GM19455 (cell line): Measurements from ENCODE around the gene NCAN.
A peak's percentile ranks its signal among the peaks of the same experiment; 100 is the strongest.
"Not testable (repeated sequence)": the region's sequence is repeated elsewhere in the genome, so short reads cannot be mapped to it uniquely, and the experiment has no call there.

Experiments
- ATAC-seq: cut with Tn5 transposase; IDR thresholded peaks from one replicate; pipeline ENCODE4 v1.9.1; 2021; ENCODE audit not compliant: unreplicated experiment

NCAN gene

DNA sequence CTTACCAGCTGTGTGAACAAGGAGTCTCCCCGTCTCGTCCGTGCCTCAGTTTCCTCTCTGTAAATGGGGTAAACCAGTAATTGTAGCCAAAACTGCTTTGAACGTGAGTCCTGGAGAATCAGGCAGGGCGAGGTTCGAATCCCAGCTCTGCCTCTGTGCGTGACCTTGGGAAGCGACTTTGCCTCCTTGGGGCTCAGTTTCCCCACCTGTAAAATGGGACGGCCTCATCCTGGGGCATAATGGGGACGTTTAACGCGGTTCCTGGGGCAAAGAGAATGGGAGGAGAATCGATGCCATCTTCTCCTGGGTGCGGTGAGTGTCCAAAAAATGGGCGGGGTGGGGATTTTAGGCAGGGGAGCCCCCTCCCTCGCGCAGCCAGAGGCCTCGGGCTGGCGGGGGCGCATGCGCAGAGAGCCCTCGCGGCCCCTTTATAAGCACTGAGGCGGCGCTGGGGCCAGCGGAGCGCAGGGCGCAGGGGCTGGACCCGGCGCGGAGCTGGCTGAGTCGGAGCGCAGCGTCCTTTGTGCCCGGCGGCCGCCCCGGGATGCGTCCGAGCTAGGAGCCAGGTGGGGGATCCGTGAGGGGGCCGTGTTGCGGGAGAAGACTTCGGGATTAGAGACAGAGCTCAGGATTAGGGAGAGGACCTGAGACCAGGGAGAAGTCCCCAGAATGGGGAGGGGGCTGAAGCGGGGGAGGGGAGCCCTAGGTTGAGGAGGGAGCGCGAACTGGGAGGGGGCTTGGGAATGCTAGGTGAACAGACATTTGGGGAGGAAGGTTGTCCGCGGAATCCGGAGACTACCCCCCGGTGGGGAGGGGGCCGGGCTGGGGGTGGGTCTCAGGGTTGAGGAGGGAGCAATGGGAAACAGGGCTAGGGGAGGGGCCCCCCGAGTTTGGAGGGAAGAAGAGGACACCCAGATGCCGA, at the start of gene NCAN:
Gene NCAN, plus strand, starts transcription at position 460 of the 922 bp plus-strand sequence. CDS start 4,996 bp downstream, outside the sequence.
- ATAC-seq = no peak

DNA sequence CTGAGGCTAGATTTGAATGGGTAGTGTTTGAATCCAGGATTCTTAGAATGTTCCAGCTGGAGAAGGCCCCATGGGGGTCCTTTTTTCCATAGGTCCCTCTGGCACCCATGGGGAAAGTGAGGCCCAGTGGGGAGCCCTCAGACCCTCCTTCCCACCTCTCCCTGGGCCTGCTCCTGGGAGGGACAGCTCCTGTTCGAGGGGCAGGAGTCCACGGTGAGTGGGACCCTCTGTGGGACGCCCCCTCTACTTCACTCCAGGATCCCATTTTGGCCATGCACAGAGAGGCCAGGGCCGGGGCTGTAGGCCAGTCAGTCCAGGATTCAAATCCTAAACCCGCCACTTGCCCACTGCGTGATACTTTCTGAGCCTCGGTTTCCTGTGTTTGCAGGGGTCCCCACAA, 49.3 kb upstream of the NCAN start:
- no peak for ATAC-seq

DNA sequence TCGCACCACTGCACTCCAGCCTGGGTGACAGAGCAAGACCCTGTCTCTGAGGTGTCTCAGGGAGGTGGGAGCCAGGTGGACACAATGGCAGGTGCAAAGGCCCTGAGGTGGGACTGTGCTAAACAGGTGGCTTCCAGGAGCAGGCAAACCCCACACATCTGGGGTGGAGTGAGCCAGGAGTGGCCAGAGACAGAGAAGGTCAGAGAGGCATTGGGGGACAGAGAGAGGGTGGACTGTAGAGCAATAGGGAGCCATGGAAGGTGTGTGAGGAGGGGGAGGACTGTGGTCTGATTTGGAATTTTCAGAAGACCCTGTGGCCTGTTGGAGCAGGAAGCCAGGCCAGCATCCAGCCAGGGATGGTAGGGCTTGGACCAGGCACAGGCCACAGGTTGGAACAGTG, 46.4 kb upstream of the NCAN start:
- no peak for ATAC-seq

DNA sequence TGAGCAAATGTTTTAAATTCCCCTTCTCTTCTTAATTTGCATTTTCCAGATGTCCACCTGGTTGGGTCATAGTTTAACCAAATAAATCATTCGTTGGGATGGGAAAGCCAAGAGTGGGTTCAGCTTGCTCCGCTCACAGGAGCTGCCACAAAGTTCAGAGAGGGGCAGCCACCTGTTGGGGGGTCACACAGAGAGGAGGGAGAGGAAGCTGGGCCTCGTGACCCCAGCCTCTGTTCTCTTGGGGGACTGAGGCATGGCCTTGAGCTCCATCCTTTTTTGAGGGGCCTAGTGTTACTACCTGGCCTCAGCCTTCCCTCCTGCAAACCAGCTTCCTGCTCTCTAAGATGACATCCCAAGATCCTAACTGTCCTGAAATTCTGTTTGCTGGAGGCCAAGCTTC, 44.1 kb upstream of the NCAN start:
- ATAC-seq = no peak

DNA sequence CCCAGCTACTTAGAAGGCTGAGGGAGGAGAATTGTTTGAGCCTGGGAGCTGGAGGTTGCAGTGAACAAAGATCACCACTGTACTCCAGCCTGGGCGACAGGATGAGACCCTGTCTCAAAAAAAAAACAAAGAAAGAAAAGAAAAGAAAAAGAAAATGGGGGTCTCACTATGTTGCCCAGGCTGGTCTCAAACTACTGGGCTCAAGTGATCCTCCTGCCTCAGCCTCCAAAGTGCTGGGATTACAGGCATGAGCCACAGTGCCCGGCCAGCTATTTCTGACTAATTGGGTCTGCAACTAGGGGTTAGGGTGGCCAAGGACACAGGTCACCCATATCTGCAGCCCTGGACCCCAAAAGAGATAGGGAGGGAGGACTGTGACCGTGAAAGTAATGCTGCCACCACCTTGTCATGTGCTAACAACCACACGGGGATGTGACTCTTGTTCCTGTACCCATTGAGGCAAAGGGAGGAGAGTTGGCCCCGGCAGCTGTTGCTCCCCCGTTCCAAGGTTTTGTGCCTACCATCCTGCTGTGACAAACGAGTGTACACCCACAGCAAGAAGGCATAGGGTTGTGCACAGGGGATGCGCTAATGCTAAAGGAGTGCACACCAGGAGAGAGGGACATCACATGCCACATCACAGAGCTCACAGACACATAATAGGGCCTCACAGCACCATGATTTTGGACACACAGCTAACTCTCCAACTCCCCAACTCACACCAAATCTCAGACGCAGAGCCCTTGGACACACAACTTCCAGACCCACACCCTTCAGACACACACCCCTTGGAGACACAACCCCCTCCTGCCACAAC, 42.3 kb upstream of the NCAN start:
- ATAC-seq = no peak

DNA sequence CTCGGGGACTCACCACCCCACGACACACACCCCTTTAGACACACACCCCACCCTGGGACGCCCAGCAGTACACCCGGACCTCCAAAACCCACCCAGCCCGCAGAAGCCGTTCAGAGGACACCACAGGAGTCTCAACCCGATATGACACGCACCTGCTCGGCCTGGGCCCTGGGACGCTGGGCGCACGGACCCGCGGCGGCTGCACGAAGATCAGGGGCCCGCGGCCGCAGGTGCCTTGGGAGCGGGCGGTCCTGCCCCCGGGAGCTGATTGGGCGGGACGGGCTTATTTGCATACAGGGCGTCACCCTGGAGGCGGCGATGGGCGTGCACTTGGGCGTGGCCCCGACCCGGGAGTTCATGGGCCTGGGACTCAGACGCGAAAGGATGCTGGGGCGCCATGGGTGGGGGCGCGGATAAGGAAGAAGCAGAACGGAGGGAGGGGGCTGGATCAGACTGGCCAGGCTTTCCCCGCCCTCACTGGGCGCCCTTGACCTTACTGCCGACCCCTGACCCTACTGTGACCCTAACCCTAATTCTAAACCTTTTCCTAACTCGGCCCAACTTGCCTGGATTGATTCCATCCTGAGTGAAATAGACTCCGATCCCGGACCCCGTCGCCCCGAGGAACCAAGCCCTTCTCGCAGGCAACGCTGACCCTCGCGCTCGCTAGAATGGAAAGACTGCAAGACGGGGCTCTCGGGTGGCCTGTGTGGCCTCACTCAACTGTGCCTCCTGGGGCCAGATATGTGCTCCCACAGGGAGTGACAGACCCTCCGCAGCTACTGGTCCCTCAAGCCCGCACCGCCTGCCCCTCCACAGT, 41.5 kb upstream of the NCAN start, which contains the start of gene MEF2B:
Gene MEF2B, minus strand, starts transcription at position 211 of the 820 bp plus-strand sequence. CDS start 19,528 bp downstream, outside the sequence.
- peak; percentile 73 for ATAC-seq

DNA sequence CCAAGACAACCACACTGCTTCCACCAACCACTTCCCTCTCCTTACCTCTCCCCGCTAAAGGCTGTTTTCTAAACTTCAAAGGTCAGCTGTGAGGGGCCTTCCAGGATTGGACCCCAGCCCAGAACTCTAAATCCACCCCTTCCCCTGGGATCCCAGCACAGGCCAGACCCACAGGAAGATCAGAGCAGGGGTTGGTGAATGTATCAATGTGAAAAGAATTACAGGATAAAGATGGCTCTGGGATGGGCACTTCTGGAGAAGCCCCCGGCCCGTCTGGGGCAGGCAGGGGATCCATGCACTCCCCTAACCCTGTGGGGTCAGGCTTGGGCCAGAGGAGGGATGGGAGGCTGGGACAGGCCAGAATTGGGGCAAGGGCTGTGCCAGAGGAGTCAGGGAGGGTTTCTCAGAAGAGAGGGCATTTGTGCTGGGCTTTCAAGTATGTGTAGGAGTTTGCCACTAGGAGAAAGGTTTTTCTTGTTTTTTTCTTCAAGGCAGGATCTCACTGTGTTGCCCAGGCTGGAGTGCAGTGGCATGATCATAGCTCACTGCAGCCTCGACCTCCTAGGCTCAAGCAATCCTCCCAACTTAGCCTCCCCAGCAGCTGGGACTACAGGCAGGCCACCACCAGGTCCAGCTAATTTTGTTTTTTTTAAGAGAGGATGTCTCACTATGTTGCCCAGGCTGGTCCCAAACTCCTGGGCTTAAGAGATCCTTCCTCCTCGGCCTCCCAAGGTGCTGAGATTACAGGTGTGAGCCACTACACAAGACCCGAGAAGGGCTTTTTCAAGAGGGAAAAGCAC, 40.7 kb upstream of the NCAN start:
- ATAC-seq = no peak

DNA sequence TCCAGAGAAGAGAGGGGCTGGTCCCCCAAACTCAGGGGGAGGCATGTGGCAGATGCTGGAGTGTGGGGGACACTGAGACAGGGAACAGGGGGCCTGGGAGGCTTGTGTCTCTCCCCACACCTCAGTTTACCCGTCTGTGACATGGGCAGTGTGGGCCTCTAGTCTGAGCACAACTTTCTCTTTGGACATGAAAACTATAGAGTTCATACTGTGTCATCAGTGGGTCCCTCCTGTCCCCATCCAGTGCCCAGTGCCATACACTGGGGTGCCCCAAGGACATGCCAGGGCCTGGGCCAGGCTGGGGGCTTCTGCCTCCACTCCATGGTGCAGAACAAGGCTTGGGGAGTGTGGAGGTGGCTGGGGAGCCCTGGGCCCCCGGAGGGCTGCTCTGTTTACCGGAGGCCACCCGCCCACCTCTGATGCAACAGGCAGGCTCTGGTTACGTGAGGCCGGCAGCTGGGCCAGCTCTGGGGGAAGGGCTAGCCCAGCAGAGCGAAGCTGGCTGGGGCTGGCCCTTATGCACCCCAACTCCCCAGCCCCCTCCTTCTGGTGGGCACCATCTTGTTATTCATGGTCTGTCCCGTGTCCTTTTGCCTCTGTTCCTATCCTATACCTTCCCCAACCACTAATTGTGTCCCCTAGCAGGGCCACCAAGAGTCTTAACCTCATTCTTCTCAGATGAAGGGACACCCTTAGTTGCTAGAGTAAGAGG, 39.8 kb upstream of the NCAN start:
- ATAC-seq = no peak

DNA sequence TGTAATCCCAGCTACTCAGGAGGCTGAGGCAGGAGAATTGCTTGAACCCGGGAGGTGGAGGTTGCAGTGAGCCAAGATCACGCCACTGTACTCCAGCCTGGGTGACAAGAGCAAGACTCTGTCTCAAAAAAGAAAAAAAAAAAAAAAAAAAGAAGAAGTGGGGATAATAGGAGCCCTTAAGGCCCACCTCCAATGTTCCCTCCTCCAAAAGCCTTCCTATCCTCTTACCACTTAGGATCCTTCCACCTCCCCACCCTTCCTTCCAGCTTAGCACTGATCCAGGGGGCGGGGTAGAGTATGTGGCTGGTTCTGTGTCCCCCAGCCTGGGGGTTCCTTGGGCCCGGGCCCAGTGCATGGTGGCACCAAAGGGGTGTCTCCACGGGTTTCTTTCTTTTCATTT, 38.5 kb upstream of the NCAN start:
- ATAC-seq = not testable (repeated sequence)

DNA sequence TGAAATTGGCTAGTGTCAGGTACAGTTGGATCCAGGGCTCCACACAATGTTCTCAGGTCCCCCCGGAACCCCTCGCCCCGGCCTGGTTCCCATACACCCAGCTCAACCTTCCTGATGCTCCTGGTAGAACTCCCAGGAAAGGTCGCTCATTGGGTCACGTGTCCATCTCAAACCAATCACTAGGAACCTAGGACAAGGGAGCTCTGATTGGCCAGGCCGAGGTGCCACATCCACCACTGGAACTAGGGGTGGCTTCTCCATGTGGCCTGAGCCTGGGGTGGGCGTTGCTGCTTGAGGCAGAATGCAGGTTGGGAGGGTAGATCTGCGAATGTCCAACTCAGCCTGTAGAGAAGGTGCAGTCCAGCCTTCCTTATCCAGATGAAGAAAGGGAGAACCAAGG, 34.8 kb upstream of the NCAN start:
- ATAC-seq = no peak

DNA sequence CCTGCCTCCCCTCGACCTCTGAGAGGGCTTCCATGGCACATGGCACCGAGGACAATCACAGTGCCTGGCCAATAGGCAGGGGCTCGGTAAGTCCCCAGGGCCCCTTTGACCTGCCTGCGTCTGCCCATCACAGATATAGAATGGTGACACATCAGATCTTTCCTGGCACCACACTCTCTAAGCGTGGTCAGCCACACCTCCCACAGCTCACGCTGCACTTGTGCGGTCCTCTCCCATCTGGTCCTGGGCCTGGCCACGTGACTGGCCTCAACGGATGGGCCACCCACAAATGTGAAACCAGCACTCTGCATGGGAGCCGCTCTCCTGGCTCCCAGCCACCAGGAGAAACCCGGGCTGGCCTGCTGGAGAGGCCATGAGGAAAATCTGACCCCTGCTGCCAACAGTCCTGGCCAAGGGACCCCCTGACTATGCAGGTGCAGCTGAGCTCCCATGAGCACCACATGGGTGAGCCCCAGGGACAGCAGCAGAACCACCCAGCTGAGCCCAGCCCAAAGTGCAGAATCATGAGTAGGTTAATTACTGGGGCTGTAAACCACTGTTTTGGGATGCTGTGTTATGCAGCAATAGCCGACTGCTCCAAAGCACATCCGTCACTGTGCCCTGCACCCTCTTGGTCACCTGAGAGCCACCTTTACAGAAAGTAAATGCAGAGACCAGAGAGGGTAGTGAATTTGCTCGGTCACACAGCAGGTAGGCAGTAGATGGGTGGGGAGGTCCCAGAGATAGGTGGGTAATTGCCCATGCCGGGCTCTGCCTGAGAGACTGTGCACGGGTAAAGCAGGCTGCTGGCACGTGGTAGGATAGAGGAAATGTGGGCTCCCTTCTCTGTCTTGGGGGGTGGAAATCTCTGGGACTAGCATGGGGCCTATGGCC, 32.0 kb upstream of the NCAN start:
- no peak for ATAC-seq

DNA sequence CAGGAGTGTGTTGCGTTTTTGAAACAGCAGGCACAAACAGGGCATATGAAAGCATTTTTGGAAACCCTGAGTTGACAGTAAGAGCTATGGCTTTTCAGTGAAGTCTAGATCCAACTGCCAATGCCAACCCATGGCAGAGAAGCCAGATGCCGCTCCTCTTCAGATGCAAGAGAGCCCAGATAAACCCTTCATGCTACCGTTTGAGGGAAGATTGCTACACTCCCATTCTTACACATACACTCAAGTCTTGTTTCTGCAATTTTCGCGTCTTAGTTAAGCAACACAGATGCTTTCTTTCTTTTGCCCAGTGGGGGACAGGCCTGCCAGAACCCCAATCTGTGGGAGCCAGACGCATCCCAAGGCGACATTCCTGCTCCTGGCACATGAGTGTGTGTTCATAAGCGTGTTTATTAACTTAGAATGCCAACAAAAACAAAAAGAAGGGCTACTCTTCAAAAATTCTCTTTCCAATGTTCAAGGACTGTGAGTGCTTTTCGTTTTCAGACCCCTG, 30.2 kb upstream of the NCAN start:
- no peak for ATAC-seq

DNA sequence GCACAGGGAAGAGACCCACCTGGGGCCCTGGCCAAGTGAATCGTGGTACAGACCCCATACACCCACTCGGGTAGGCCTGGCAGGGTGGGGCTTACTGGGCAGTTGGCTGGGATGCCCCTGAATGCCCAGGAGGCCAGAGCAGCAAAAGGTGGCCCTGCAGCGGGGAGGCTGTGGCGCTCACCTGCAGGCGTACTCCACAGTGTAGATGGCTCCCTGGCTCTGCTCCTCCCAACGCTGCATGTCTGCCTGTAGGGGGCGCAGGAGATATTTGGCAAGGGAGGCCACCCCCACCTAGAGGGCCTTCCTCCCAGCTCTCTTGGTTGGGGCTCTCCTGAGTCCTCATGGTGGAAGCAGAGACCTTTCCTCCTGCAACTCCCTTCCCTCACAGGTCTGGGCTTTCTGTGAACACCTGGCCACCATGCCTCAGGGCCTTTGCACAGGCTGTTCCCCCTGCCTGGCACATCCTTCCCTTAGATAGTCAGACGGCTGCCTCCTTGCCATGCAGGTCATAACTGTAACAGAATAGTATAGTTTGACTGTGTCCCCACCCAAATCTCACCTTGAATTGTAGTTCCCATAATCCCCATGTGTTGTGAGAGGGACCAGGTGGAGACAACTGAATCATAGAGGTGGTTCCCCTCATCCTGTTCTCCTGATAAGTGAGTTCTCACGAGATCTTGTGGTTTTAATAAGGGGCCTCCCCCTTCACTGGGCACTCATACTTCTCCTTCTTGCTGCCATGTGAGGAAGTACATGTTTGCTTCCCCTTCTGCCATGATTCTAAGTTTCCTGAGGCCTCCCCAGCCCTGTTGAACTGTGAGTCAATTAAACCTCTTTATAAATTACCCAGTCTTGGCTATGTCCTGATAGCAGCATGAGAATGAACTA, 25.7 kb upstream of the NCAN start:
- no peak for ATAC-seq

DNA sequence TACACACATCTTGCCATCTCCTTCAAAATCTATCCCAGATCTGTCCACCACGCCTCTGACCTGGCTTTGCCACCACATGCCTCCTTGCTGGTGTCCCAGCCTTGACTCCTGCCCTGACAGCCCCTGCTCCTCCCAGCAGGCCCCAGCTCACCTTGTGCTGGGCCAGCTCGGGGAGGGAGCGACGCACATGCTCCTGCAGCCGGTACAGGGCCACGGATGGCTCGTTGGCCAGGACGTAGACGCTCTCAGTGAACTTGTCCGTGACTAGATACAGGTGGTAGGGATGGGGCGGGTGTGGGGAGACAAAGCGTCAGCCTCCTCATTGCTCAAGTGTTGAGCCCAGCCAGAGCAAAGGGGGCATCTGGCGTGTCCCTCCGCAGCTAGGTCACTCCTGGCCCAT, 25.0 kb upstream of the NCAN start:
- no peak for ATAC-seq

DNA sequence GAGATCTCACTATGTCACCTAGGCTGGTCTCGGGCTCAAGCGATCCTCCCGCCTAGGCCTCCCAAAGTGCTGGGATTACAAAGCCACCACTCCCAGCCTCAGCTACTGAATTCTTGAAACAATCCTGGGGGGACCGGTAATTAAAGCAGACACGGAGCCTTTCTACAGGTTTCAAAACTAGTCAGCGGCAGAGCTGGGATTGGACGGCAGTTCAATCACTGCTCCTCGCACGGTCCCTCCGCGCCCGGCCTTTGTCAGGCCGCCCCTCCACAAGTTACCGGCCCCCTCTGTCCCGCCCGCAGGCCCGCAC, 20.0 kb upstream of the NCAN start:
- no peak for ATAC-seq

DNA sequence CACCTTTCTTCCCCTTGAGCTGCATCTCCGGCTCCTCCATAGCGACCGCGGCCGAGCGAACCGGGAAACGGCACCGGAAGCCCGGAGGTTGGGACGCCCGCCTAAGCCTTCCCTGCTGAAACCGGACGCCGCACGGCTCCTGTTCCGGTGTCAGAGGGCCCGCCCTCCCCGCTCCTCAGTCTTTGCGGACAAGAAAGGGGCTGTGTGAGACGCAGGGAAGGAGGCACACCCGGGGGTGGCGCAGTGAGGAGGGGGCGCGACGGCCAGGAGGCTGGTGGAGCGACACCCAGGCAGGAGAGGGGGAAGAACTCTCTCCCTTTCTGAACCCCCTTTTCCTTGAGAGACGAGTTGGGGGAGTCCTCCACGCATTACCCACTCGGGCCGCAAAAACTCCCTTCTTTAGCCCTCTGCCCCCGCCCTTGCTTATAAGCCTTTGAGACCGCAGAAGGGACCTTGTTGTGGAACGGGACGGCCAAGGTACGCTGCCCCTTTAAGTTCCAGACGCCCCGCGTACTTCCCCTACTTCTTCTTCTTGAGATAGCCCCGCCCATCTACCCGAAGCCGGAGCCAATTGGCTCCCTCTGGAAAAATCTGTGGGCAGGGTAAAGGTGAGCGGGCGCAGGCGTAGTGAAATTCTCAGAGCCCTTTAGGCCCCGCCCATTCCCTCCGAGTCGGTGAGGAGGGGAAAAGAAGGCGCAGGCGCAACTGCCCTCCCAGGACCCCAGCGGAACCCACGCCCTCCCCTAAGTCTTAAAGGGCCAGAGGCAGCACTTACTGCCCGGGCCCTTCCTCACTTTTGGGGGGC, 19.5 kb upstream of the NCAN start, which contains the start of the genes BORCS8 and RFXANK:
Gene BORCS8, minus strand, starts transcription at position 75 of the 805 bp plus-strand sequence. Its CDS starts 35 bp downstream, at position 40.
Gene RFXANK, plus strand, starts transcription at position 181 of the 805 bp plus-strand sequence. CDS start 1,689 bp downstream, outside the sequence.
- ATAC-seq = peak; percentile 78
